OCI-LY1 (cell line): ENCODE data around the gene PSKH1.

Experiments
- EZH2 ChIP-seq: fragments of 200-600 bp; sonication (generic), shearing (Covaris generic); IDR thresholded peaks from 2 replicates; pipeline ENCODE4 v1.8.0; 2017; ENCODE audit warnings: borderline replicate concordance, mixed run types, mild to moderate bottlenecking, antibody characterized with exemption, low read length, moderate library complexity, mixed read lengths
- TF ChIP-seq, protein P1 (sequence below): fragments of 200-600 bp; sonication (generic), shearing (Covaris generic); IDR thresholded peaks from 2 replicates; pipeline ENCODE4 v1.5.1; 2017; ENCODE audit warnings: mild to moderate bottlenecking, antibody characterized with exemption, low read length, moderate library complexity, mixed read lengths

- TF ChIP-seq, protein P1, sequence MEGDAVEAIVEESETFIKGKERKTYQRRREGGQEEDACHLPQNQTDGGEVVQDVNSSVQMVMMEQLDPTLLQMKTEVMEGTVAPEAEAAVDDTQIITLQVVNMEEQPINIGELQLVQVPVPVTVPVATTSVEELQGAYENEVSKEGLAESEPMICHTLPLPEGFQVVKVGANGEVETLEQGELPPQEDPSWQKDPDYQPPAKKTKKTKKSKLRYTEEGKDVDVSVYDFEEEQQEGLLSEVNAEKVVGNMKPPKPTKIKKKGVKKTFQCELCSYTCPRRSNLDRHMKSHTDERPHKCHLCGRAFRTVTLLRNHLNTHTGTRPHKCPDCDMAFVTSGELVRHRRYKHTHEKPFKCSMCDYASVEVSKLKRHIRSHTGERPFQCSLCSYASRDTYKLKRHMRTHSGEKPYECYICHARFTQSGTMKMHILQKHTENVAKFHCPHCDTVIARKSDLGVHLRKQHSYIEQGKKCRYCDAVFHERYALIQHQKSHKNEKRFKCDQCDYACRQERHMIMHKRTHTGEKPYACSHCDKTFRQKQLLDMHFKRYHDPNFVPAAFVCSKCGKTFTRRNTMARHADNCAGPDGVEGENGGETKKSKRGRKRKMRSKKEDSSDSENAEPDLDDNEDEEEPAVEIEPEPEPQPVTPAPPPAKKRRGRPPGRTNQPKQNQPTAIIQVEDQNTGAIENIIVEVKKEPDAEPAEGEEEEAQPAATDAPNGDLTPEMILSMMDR, result no peak
- no peak for TF ChIP-seq EZH2
These were observed 20.2 kb upstream of the PSKH1 start, which contains the start of gene EDC4 for GRCh38 chr16:67872631-67873434.
